Peyer's patch (tissue), 4 donors: ENCODE results near the gene CAVIN3.

ENCODE experiments used
- POLR2A ChIP-seq, 2 donors: fragments of 450-650 bp; IDR thresholded peaks; one replicate each; pipeline ENCODE4 v1.5.1; 2017; ENCODE audit warnings: antibody characterized with exemption in 2 of 2, mild to moderate bottlenecking in 2 of 2, moderate library complexity in 2 of 2
- TF ChIP-seq, protein P1 (sequence below), 6 experiments: fragments of 450-650 bp in 4 of 6; fragments of 200-600 bp in 2 of 6; sonication (generic) in 1 of 6; IDR thresholded peaks; one replicate each; pipeline ENCODE4 v1.5.1; 2017 to 2019; ENCODE audit warnings: antibody characterized with exemption in 6 of 6, mild to moderate bottlenecking in 3 of 6, moderate library complexity in 1 of 6

DNA sequence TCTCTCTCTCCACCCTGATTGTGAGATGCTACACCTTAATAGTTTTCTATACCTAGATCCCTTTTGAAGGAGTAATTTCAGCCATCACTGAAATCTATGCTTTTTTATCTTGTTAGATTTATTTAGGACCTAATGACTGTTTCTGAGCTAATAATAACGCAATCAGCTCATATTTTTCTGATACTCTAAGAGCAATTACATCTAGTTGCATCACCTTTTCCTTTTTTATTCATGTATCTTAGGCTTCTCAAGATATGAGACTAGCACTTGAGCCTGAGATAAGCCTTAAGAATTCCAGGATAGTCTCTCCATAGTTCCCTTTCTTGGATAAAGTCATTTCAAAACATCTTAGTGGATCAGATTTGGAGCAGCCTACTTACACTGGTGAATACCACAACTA lies 25.1 kb upstream of the CAVIN3 start:
- TF ChIP-seq, protein P1, sequence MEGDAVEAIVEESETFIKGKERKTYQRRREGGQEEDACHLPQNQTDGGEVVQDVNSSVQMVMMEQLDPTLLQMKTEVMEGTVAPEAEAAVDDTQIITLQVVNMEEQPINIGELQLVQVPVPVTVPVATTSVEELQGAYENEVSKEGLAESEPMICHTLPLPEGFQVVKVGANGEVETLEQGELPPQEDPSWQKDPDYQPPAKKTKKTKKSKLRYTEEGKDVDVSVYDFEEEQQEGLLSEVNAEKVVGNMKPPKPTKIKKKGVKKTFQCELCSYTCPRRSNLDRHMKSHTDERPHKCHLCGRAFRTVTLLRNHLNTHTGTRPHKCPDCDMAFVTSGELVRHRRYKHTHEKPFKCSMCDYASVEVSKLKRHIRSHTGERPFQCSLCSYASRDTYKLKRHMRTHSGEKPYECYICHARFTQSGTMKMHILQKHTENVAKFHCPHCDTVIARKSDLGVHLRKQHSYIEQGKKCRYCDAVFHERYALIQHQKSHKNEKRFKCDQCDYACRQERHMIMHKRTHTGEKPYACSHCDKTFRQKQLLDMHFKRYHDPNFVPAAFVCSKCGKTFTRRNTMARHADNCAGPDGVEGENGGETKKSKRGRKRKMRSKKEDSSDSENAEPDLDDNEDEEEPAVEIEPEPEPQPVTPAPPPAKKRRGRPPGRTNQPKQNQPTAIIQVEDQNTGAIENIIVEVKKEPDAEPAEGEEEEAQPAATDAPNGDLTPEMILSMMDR (IDR thresholded peaks at IDR 0.05), result no peak
- TF ChIP-seq POLR2A (IDR thresholded peaks at IDR 0.05), result no peak
